ENCODE results near the gene RBPMS2. TPM values are rescaled to one million over a fixed set of nuclear protein-coding genes. Genes with fewer than 3 reads are reported as not detected.

Gene RBPMS2
- total and polyA plus RNA-seq, 2 of the 8 experiments (the other 6 are each of a cell fraction or from before 2014, with no cell fraction given): 55.8 to 238 TPM

DNA sequence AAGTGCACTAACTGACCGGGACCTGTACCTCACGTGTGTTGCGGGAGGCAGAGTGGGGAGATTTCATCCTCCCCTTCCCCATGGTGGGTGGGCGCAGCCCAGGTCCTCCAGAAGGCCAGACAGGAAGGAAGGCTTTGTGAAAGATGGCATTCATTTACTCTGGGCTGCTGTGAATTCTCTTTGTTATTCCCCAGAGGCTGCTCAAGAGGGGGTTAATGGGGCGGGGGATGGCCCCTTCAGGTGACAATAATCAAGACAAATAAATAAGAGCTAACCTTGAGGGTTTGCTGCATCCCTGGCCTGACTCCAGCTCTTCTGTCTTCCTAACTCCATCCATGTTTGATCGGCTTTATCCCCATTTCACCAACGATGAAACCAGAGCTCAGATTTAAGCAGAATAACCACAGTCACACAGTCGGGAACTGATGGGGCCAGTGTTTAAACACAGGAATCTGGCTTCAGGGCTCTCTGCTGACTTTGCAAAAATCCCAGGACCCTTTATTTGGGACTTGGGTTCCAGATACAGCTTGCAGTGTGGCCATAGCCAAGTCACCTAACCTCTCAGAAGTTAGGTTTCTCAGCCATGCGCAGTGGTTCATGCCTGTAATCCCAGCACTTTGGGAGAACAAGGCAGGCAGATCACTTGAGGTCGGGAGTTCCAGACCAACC, 33.5 kb upstream of the RBPMS2 start (continued):
- peak; percentile 89 for TF ChIP-seq NANOG (IDR thresholded peaks at IDR 0.05; ENCODE audit: insufficient read depth, low read depth, low read length, poor library complexity, severe bottlenecking)
- TF ChIP-seq RAD21 (IDR thresholded peaks at IDR 0.05 in 1 of 2, conservative IDR thresholded peaks at IDR 0.05 in 1 of 2; ENCODE audit: low read depth in 2 of 2, low read length in 2 of 2): no peak; a peak in 1 of 4 replicates

Data from H1 (cell line).